HG03039 (cell line): Measurements from ENCODE around the gene FAM20B.

Experiments used
- ATAC-seq: cut with Tn5 transposase; IDR thresholded peaks from one replicate; pipeline ENCODE4 v1.9.1; 2021; ENCODE audit warnings: mild to moderate bottlenecking, moderate library complexity; ENCODE audit not compliant: unreplicated experiment

Gene FAM20B

DNA sequence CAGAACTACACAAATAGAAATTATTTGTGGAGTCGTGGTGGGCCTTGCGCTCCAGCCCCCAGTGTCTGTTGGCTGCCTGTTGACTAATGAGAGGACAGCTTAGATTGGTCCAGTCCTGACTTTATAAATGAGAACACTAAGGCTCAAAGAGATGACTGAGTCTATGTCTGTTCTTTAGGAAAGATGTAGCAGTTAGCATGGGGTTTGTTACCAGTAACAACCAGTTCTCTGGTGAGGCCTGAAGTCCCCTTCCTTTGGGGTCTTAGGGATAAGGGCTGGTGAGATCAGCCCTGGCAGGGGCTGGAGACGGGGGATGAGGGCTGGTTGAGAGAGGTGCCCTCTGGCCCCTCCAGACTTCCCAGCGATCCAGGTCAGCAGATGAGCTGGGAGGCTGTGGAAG lies 65.2 kb downstream of the FAM20B start:
- ATAC-seq = no peak

DNA sequence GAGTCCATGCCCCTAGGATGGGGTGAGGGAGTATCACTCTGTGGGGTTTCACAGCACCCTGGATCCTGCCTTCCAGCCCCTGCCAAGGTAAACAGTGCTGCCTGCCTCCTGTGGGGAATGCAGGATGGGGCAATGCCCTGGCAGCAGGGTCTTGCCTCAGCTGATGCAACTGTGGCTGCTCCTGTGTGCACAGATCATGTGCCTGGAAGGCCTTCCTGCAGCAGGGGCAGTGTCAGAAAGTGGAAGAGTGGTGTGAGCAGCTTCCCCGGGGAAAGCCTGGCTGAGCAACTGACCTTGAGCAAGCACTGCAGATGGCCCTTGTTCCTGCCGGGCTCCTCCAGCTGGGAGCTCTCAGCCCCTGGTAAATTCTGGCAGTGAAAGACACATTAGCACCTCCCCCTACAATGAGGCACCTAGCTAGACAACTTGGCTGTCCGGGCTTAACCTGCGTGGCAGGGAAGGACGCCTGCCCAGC lies 66.0 kb downstream of the FAM20B start:
- no peak for ATAC-seq

DNA sequence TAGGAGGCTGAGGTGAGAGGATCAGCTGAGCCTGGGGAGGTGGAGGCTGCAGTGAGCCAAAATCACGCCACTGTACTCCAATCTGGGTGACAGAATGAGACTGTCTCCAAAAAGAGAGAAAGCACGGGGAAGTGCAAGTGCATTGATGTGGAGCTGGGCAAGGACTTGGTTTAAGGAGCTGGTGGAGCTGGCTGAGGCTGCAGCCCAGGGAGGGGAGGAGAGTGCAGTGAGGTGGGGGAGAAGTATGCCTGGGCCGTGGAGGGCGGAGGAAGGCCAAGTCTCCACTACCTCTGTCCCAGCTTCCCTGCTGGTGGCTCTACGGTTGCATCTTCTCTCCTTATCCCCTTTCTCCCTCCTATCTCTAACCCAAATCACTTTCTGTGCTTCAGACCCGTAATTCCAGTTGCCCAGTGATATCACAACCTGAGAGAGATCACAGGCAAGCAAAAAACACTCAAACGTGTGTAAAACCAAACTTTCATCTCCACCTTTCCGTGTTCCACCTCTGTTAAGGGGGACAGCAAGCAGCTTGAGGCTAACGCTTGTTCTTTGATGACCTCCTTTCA lies 67.3 kb downstream of the FAM20B start:
- no peak for ATAC-seq

DNA sequence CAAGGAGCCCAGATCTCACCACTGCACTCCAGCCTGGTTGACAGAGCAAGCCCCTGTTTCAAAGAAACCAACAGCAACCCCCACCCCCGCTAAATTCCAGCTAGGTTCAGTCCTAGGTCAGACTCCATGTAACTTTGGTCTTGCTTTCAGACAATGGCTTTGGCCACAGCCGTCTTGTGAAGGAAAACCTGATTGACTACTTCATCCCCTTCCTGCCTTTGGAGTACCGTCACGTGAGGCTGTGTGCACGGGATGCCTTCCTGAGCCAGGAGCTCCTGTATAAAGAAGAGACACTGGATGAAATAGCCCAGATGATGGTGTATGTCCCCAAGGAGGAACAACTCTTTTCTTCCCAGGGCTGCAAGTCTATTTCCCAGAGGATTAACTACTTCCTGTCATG lies 69.1 kb downstream of the FAM20B start:
- no peak for ATAC-seq

DNA sequence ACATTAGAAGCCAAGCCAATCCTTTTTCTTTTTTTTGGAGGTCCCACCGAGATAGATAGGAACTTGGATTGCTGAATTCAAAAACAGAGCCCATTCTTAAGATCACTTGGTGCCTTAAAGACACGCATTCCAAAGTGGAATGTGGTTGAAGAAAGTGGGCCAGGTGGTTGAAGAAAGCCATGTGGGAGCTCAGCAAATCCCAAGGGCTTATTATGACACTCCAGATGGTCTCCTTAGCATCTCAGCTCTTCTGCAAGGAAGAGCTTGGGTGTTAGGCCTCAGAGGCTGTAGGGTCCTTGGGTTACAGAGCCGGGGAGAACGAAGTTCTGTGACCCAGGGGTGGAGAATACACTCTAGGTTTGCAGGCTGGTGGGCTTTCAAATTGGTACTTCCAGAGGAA lies 69.7 kb downstream of the FAM20B start:
- ATAC-seq = no peak

DNA sequence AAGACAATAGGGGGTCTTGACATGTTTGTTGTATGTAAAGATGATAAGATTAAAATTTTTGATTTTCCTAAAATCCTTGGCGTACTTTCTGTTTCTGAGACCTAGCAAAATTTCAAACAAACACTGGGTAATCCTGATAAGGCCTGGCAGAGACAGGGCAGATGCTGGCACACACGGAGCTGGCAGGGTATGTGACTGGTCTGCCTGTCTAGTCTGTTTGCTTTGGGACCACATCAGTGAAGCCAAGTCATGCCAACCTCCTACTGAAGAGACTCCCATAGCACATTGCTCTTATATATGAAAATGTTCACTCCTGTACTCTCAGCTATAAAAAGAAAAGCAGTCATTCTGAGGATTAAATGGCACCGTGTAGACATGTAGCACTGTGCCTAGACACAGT lies 70.2 kb downstream of the FAM20B start:
- no peak for ATAC-seq

DNA sequence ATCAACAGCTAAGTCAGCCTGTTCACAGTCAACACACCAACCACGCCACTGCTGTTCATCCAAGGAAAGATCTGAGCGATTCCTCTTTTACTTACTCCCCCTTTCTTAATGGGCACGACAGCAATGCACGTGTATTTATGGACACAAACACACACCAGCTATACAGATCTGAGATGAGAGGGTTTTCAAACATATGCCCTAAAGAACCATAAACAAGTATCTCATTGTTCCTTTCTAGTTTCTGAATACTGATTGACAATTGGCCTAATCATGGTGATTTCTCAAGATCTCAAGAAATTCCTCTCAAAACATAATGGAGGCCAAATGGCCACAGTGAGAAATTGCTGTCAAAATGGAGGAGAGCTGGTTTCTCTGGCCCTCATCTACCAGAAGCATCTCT lies 74.2 kb downstream of the FAM20B start:
- ATAC-seq = no peak

DNA sequence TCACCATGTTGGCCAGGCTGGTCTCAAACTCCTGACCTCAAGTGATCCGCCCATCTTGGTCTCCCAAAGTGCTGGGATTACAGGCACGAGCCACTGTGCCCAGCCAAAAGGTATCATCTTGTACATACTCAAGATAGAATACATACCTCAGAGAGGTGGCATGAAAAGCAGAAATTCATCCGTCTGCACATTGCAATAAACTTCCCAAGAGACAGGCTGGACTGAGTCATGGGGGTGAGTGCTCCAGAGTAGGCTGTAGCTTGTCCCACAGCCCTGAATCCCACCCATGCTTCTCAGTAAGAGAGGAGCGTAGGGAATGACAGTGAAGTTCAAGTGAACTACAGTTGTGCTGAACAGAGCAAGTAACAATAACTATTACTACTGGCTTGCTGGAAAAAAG lies 75.9 kb downstream of the FAM20B start:
- ATAC-seq = no peak

DNA sequence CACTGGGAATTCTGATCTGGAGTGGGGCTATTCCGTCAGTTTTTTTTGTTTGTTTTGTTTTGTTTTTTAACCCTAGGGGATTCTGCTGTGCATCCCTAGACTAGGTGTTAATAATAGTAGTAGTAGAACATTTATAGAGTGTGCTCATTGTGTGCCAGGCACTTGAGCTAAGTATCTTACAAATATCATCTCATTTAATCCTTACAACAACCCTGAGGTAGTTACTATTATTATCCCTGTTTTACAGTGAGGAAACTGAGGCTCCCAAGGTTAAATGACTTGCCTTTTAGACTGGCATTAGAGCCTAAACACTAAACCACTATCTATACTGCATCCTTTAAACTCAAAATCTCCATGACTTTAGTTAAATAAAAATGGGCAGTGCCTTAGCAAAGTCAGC lies 78.3 kb downstream of the FAM20B start:
- ATAC-seq = no peak

DNA sequence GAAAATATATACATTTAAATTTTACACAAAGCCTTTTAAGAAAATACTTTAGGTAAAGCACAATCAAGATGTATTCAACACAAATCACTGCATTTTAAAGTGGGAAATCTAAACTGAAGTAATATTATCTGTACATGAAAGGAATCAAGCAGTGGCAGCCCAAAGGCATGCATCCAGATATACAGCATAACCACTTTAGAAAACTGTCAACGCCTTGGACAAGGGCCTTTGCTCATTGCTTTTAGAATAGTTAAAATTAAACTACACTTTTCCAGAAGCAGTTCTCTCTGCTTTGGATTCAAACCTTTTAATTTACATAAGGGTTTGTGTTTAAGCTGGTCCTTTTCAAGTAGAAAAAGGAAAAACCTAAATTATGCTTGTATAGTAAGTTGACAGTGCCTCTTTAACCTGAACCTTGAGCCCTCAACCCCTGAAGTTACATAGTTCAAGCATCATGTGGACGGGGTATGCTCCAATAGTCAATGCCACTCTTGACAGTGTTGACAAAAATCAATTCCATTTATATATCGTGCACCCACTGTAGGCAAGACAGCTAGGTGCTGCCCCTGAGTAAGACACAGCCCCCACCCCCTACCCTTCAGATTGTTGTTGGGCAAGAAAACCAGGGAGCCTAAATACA lies 79.0 kb downstream of the FAM20B start:
- no peak for ATAC-seq

DNA sequence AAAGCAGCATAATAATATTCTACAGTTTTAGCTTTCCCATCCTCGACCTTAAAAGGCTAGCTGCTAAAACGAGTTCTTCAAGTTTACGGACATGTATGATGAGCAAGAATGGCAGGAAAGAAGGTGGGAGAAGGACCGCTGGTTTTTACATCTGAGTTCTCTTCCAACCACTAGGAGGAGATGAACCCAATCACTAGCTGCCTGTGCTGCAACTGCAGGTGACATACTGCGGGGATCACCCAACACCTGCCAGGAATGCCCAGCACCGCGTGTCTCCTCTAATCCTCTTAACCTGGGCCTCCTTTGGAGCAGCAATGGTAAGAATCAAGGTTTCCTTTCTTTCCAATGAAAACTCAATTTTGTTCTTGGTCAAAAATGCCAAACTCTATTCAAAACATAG lies 79.7 kb downstream of the FAM20B start:
- ATAC-seq = no peak

DNA sequence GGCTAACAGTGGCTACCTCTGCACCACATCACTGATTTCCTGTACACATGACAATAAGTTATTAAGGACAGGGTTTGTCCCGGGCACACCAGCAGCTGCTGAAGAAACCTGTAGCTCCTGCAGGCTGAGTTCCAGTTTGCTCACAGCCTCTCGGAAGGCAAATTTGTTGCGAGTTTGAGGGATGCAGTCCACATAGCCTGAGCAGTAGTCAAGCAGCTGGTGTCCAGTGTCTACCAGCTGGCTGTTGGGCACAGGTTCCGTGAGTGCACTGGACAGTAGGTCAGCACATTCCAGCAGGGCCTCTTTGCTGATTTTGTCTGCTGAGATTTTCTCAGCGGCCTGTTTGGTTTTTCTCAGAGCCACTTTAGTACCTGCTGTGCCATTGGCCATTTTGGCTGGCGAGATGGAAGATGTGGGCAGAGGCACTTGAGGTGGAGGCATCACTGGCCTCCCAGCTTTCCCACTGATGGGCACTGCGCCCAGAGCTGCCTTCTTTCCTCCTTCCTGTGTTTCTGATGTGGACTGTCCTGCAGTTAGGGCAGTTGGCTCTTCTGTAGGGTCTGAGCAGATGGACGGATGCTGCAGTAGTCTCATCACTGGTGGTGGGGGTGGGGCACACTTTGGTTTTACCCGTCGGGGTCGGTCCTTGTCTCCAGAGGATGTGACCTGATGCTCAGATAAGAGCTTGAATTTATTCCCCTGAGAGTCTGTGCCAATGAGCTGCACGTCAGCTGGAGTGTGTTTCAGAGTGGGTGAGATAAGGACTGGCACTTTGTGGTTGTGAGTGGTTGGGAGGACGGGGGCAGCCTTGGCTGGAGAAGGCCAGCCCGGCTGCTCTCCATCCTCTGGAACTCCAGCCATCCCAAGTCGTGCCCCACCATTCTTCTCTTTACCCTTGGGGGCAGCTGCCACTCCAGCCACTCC lies 82.3 kb downstream of the FAM20B start:
- no peak for ATAC-seq

DNA sequence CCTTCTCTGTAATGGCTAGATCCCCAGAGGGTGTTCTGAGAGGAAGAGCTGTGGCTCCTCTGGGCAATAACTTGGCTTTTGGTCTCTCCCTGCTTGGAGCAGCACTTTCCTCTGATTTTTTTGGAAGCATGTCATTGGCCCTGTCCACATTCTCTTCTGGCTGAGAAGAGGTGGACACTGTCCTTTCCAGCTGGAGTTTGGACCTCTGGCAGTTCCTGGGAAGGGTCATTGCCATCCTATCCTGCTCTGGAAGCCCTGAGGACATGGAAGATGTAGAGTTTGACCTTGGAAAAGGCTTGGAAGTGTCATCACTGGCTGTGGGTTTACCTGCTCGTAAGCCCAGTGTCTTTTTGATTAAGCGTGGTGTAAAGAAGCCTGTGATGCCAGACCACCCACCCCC lies 83.0 kb downstream of the FAM20B start:
- ATAC-seq = no peak

DNA sequence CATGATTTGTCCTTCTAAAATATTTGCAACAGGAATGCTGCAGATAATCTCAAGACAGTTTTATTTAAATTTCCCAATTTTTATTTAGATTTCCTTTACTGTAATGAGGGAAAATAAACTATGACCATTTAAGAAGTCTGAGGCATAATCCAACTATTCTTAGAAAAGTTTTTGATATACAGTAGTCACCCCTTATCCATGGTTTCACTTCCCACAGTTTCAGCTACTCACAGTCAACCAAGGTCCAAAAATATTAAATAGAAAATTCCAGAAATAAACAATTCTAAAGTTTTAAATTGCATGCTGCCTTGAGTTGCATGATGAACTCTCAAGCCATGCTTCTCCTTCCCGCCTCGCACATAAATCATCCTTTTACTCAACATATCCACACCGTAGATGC lies 89.5 kb downstream of the FAM20B start:
- no peak for ATAC-seq

DNA sequence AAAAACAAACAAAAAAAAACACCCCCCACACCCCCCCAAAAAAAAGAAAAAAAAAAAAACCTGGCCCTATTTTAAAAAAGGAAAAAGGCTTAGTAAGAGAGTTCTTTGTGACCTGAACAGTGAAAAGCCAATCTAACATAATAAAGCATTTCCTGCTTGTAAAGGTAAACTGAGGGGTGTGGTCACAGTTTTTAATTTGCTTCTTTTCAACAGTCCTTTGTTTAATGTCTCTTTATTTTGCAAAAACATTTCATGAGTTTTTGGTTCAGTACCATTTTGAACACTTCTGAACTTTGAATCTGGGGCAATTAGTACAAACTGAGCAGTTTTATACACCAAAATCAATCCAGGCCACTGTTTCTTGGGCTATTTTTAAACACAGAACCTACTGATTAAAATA lies 93.8 kb downstream of the FAM20B start:
- ATAC-seq = no peak

DNA sequence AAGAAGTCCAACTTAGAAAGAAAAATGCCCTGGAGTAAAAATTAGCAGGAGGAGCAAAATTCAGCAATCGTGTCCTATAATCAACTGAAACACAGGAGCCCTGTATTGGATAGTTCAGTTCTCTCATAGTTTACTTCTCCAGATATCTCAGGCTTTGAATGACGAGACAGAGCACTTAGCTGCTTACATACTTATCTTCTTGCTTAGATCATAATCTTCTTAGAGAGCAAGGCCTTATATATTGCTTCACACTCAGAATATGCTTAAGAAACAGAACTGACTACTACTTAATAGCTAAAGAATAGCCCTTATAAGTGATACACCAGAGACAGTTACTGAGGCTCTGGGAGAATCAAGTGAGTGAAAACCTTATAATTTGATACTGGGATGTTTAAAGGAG lies 95.0 kb downstream of the FAM20B start:
- no peak for ATAC-seq

DNA sequence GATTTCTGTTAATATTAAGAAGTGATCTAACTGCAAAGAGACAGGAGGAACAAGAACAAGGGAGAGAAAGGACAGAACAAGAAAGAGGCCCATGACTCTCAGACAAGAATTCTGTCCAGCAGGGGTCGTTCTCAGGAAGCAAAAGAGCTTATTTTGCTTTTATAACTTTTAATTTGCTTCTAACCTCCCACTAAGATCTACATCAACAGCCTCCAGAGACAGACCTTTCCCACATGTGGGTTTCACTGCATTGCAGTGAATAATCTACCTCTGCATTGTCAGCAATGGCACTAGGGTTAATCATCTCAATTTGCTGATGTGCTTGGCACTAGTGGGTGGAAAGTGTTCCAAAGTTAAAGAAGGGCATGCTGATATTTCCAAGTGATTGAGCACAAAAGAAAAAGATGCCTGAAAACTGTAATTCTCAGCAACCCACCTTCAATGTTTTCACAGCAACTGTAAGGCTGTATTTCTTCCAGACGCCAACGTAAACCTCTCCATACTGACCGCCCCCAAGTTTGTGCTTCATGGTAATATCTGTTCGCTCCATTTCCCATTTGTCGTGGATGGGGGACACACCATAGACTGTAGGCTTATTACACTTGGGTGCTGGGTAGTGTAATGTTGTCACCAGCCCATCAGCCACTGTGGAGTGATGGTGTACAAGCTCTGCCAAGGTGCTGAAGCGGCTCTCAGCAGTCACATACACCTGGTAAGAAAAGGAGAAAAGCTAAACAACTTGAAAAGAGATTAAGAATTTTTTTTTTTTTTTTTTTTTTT lies 95.7 kb downstream of the FAM20B start:
- no peak for ATAC-seq

DNA sequence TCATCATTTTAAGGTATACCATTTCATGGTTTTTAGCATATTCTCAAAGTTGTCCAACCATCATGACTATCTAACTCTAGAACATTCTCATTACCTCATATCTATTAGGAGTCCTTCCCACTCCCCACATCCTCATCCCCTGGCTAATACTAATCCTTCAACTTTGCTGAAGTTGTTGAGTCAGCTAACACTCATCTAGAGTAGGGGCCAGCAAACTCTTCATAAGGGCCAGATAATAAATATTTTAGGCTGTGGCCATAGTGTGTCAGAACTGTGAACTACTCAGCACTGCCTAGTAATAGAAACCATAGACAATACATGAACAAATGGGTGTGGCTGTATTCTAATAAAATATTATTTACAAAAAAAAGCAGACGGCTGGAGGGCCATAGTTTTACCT lies 99.2 kb downstream of the FAM20B start:
- no peak for ATAC-seq
